Measurements from ENCODE around the gene PLEKHA7. TPM values are rescaled to one million over a fixed set of nuclear protein-coding genes. Genes with fewer than 3 reads are reported as not detected.
"Not testable (repeated sequence)": the region's sequence is repeated elsewhere in the genome, so short reads cannot be mapped to it uniquely, and the experiment has no call there.

Gene PLEKHA7
- total RNA-seq, 3 donors from 2014 or later, result 9.8 to 54.6 (median 36.7) TPM

DNA sequence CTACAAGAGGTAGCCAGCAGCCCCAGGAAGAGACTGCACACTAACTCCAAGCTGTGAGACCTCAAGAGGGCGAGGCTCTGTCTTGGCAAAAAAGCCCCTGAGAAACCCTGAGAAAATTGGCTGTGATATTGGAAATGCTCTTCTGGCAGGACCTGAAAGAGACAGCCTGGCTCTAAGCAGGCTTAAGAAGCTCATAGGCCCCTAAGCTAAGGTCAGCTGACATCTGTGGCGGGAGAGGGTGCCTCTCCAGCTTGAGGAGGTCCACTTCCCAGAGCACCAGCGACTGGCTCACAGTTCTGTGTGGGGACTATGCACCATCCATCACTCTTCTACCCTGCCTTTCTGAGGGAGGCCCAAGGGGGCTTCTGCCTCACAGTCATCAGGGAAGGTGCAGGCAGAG lies 12.4 kb downstream of the PLEKHA7 start:
- Histone ChIP-seq H3K9me3 (no peaks in the 10 kb centered on the region), H3K27me3 (no peaks in the 10 kb centered on the region), H3K4me1 (peaks cover 0 to 8% of the 10 kb centered on the region in 2 donors), H3K27ac (peak overlapping the region; percentile 71 to 75), H3K4me3 (no peak overlapping the region), H3K36me3 (no peaks in the 10 kb centered on the region)
- TF ChIP-seq POLR2A (IDR thresholded peaks at IDR 0.05), result no peak
- TF ChIP-seq, protein P1, sequence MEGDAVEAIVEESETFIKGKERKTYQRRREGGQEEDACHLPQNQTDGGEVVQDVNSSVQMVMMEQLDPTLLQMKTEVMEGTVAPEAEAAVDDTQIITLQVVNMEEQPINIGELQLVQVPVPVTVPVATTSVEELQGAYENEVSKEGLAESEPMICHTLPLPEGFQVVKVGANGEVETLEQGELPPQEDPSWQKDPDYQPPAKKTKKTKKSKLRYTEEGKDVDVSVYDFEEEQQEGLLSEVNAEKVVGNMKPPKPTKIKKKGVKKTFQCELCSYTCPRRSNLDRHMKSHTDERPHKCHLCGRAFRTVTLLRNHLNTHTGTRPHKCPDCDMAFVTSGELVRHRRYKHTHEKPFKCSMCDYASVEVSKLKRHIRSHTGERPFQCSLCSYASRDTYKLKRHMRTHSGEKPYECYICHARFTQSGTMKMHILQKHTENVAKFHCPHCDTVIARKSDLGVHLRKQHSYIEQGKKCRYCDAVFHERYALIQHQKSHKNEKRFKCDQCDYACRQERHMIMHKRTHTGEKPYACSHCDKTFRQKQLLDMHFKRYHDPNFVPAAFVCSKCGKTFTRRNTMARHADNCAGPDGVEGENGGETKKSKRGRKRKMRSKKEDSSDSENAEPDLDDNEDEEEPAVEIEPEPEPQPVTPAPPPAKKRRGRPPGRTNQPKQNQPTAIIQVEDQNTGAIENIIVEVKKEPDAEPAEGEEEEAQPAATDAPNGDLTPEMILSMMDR (IDR thresholded peaks at IDR 0.05), result no peak
- no peak for TF ChIP-seq POLR2AphosphoS5 (IDR thresholded peaks at IDR 0.05)
- DNase-seq (ENCODE audit: low spot score in 2 of 2), result no peak
- intact Hi-C loops (cut with DNase I; ENCODE audit: low total_unique reads), result no loop called here

- no peak for DNase-seq (ENCODE audit: low spot score in 2 of 2)
- Histone ChIP-seq H3K4me1 (peaks cover 0 to 8% of the 10 kb centered on the region in 2 donors), H3K27ac (peak overlapping the region; percentile 71 to 75), H3K27me3 (no peaks in the 10 kb centered on the region), H3K9me3 (no peaks in the 10 kb centered on the region), H3K36me3 (no peaks in the 10 kb centered on the region), H3K4me3 (no peak overlapping the region)
- TF ChIP-seq POLR2A (IDR thresholded peaks at IDR 0.05) (no peak), POLR2AphosphoS5 (IDR thresholded peaks at IDR 0.05) (no peak)
- TF ChIP-seq, protein P1 (IDR thresholded peaks at IDR 0.05), result no peak
- intact Hi-C loops (cut with DNase I; ENCODE audit: low total_unique reads), result no loop called here
Observed at GRCh38 chr11:17000987-17001386, 13.2 kb downstream of the PLEKHA7 start.

GRCh38 chr11:17000253-17000652 lies 14.0 kb downstream of the PLEKHA7 start:
- H3K36me3 ChIP-seq; H3K4me1 ChIP-seq; H3K27me3 ChIP-seq; intact Hi-C loops (cut with DNase I; ENCODE audit: low total_unique reads); DNase-seq (ENCODE audit: low spot score in 2 of 2); H3K4me3 ChIP-seq; H3K9me3 ChIP-seq: not testable (repeated sequence)
- peak overlapping the region; percentile 71 to 75 for H3K27ac ChIP-seq

GRCh38 chr11:16999116-16999515 lies 15.1 kb downstream of the PLEKHA7 start:
- Histone ChIP-seq H3K9me3 (no peaks in the 10 kb centered on the region), H3K27ac (peak overlapping the region in 1 of 2 donors; percentile 75), H3K4me3 (no peak overlapping the region), H3K27me3 (no peaks in the 10 kb centered on the region), H3K36me3 (no peaks in the 10 kb centered on the region), H3K4me1 (peaks cover 0 to 8% of the 10 kb centered on the region in 2 donors)
- intact Hi-C loops (cut with DNase I; ENCODE audit: low total_unique reads), result no loop called here
- no peak for DNase-seq (ENCODE audit: low spot score in 2 of 2)
- TF ChIP-seq POLR2AphosphoS5 (IDR thresholded peaks at IDR 0.05), result no peak
- TF ChIP-seq POLR2A (IDR thresholded peaks at IDR 0.05), result no peak
- TF ChIP-seq, protein P1 (IDR thresholded peaks at IDR 0.05), result no peak

- Histone ChIP-seq H3K27ac (no peak overlapping the region), H3K36me3 (no peaks in the 10 kb centered on the region), H3K4me3 (no peak overlapping the region), H3K27me3 (no peaks in the 10 kb centered on the region), H3K9me3 (no peaks in the 10 kb centered on the region), H3K4me1 (peaks cover 0 to 8% of the 10 kb centered on the region in 2 donors)
- no peak for DNase-seq (ENCODE audit: low spot score in 2 of 2)
- TF ChIP-seq POLR2A (IDR thresholded peaks at IDR 0.05) (no peak), POLR2AphosphoS5 (IDR thresholded peaks at IDR 0.05) (no peak)
- TF ChIP-seq, protein P1 (IDR thresholded peaks at IDR 0.05), result no peak
- intact Hi-C loops (cut with DNase I; ENCODE audit: low total_unique reads), result no loop called here
Observed at GRCh38 chr11:16997624-16998023, 16.6 kb downstream of the PLEKHA7 start.

DNA sequence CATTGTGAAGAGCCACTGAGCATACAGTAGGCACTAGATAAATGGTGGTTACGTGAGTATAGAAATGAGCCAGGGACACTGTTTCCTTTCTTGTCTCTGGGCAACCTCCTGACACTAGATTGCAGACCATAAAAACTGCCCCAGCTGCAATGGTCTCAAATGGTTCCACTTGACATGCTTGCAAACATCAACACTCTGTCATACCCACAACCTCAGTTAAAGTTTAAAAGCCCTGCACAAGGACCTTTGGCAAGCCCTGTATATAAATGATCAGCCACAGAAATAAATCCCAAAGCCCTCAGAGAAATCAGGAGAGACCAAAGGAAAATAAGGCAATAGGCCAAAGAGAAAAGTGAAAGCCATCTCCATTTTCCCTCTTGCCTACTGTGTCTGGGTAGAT lies 20.7 kb downstream of the PLEKHA7 start:
- Histone ChIP-seq H3K4me1 (no peaks in the 10 kb centered on the region), H3K36me3 (no peaks in the 10 kb centered on the region), H3K4me3 (no peak overlapping the region), H3K27me3 (no peaks in the 10 kb centered on the region), H3K9me3 (no peaks in the 10 kb centered on the region), H3K27ac (no peak overlapping the region)
- DNase-seq (ENCODE audit: low spot score in 2 of 2), result no peak
- TF ChIP-seq, protein P1 (IDR thresholded peaks at IDR 0.05), result no peak
- TF ChIP-seq POLR2A (IDR thresholded peaks at IDR 0.05) (no peak), POLR2AphosphoS5 (IDR thresholded peaks at IDR 0.05) (no peak)
- intact Hi-C loops (cut with DNase I; ENCODE audit: low total_unique reads), result no loop called here

Data from breast epithelium (tissue), 4 donors.